NCI-H1417 (cell line): Measurements from ENCODE around the gene CFAP61.
A peak's percentile ranks its signal among the peaks of the same experiment; 100 is the strongest.

ENCODE experiments used
- DNase-seq, 3 experiments: peaks; one replicate each; lab custom pipeline; 2025; lab: John Stamatoyannopoulos, UW

CFAP61 gene

DNA sequence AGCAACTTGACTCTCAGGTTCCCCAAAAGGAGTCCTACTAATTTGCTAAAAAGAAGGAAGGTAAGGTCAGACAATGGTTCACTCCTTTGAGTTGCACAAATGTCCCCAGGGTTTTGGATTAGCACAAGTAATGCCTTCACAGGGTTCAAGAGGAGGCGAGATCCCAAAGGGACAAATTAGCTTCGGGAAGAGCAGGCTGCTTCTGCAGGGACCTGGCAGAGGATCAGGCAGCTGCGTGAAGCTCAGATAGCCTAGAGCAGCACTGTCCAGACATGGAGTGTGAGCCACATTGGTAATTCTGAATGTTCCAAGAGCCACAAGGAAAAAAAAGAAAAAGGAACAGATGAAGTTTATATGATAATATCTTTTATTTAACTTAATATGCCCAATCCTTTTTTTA is 115.4 kb downstream of the CFAP61 start:
- no peak for DNase-seq

DNA sequence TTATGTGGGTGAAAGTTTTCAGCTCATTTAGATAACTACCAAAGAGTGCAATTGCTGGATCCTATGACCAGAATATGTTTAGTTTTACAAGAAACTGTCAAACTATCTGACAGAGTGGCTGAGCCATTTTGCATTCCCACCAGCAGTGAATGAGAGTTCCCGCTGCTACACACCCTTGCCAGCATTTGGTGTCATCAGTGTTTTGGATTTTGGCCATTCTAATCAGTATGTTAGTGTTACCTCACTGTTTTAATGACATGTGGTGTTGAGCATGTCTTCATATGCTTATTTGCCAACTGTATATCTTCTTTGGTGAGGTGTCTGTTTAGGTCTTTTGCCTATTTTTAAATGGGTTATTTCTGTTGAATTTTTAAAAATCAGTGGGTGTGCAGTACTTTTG is 120.9 kb downstream of the CFAP61 start:
- DNase-seq: no peak

DNA sequence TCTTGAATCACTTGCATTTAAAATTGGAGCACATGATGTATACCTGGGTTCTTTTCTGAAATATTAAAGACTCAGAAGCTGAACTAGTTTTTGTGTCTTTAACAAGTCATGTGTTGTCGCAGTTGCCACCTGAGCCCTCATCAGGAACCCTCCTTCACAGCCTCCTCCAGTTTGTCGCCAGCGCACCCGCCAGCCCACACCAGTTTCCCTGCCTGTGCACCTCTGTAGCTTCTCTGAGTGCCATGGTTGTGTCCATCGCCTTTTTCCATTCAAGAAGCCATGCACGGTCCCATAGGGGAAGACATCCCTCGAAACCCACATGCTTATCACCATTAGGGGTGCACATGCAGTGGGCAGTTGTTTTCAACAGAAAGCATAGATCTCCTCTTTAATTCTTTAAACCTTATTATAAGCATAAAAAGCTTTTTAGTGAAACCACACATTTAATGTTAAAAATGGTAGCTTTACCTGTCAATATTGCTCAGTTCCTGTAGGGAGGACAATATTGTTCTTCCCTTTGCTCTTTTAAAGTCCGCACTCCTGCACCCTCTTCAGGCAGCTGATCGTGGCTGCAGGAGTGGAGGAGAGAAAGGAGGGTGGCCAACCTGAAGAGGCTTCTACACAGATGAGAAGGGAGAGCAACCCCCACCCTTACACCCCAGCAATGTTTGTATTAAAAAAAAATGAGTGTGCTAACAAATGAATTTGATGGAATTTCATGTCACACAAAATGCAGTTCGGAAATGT is 121.9 kb downstream of the CFAP61 start:
- no peak for DNase-seq

DNA sequence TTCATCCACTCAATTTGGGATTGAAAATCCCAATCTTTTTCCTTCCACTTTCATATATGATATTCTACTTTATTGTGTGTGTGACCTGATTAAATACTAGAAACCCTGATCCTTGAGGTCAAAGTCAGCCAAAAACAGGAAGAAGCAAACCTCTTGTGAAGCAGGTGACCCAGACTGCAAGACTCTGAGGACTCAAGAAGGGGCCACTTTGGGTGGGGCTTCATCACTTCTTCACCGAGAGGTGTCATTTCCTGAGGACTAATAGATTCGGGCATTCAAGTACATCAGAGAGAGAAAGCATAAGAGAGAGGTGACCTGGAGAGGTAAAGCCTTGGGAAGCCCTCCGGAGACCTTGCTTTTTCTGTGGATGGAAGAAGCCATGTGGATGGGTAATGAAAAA is 129.0 kb downstream of the CFAP61 start:
- DNase-seq: no peak

DNA sequence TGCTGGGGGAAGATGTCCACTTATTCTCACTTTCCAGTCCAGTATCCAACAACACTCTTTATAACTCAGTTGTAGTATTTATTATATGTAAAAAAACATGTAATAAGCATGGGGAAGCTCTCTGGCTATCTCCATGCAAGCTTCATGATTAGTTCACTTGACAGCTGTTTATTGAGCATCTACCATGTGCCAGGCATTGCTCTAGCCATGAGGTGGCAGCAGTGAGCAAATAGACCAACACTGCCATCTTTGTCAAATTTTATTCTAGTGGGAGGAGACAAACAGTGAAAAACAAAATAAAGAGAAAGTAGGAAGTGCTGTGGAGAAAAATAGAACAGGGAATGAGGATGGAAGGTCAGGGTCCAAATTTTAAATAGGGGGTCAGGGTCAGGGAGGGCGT is 131.8 kb downstream of the CFAP61 start:
- no peak for DNase-seq

- DNase-seq: peak in 1 of 3 experiments; percentile 26
These were observed 132.4 kb downstream of the CFAP61 start for GRCh38 chr20:20184706-20185105.

DNA sequence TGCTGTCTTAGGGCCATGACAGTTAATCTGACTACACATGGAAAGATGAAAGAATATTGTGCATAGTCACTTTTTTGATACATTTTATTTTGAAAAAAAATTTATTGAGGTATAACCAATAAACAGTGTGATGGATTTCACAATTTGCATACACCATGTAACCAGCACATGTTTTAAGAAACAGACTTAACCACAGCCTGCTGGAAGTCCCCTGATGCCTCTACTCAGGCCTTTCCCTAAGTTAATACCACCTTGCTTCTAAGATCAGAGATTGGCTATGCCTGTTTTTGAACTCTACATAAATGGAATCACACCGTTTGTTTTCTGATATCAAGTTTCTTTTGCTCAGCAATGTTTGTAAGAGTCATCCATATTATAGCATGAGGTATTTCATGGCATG is 136.3 kb downstream of the CFAP61 start:
- no peak for DNase-seq

DNA sequence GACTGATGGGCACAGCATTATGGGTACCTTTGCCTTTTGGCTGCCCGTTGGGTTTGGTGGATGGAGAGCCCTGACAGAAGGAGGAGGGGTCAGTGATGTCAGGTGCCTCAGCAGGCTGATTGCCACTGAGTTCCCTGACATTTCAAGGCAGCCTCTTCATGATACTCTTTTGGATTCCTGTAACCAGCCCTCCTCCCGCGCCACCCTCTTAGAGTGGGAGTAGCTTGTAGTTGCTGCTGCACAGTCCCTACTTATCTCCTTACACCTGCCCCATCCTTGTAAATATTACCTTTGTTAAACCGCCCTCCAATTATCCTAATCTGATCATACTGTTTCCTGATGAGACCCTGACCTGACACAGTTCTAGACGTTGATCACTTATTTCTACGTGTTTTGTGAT is 140.0 kb downstream of the CFAP61 start:
- DNase-seq: peak in 2 of 3 experiments; percentile 54 to 80

DNA sequence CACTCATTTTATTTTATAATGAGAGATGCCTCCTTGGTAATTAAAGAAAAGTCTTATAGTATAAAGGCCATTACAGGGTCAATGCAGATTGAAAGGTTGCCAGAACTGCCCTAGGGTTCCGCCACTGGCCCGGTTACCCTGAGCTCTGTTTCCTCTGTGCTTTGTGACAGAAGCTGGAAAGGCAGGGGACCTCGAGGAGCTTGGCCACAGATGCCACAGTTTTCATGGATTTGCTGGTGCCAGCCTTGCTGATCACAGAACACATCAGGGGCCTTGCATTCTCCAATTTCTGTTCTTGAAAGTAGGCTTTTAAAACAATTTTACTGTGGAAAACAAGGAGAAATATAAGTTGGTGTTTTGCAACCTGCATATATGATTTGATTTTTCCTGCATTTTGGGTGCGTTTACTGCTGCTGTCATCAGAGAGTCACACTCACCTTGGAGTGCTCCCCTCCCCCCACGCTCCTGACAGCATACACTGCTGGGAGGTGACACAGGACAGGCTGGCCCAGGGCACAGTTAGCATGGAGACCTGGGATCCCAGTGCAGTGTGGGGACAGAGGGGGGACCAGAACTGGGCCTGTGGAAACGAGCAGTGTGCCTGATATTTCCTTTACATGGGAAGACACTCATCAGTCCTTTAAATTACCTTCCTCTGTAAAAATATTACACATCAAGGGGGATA is 142.8 kb downstream of the CFAP61 start:
- peak in 1 of 3 experiments; percentile 37 for DNase-seq

DNA sequence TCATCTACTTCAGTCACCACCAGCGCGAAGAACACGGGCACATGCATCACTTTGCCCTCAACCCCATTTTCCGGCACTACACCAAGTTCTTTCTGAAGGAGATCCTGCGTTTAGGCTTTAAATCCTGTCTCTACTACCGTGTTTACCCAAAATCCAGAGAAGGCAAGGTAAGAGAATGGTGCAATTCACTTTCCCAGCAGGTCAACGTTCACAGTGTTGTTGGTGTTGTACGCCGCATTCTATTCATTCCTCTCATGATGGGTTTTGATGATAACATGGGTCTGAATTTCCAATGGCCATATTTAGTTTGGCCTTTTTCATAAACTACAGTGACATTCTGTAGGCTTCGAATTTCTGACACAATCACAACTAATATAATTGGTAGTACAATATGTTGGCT is 144.3 kb downstream of the CFAP61 start:
- no peak for DNase-seq

DNA sequence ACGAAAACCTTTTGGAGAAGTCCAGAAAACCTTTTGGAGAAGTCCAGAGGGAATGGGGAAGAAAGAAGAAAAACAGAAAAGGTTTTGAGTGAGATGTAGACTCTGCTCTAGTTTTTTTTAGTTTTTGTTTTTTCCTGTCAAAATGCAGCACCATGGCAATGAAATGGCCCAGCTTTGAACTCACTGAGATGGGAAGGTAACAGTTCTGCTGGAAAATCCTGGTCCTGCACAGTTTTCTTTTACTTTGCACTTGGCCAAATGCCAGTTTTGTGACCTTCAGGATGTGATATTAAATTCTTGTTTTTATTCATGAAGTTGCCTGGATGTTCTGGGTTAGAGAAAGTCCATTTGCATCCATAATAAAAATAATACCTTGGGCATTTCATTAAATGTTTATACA is 145.7 kb downstream of the CFAP61 start:
- no peak for DNase-seq

DNA sequence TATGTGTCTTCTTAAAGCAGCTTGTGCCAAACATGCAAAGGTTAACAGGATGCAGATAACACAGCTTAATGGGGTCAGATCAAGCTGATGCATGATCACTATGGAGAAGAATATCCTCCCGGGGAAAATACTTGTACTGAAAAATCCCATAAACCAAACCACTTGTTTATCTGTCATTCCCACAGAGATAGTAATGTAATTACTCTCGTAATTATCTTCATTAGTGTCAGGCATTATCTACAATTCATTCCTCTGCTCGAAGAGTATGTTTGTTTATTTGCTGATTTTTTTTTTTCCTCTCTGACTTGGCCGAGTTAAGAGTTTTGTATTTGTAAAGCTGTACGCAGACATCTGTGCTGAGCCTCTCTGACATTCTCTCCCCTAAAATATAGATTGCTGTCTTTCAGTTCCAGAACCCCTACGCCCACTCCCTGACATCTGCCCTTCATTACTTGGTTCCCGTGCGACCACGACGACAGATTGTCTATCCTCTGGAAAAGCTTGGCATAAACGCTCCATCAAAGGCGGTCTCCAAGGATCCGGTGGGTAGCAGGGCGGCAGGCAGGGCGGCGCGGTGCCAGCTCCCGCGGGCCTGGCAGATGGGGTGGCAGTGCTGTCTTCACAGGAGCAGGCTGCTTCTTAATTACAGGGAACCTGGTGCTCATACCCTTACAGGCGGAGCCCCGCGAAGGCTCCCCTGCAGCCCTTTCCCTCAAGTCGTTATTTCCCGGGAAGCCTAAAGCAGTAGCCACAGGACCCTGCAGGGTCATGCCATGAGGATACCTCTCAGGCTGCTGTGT is 147.2 kb downstream of the CFAP61 start:
- peak in 2 of 3 experiments; percentile 34 to 57 for DNase-seq

GRCh38 chr20:20201124-20201523 is 148.8 kb downstream of the CFAP61 start:
- DNase-seq: no peak

DNA sequence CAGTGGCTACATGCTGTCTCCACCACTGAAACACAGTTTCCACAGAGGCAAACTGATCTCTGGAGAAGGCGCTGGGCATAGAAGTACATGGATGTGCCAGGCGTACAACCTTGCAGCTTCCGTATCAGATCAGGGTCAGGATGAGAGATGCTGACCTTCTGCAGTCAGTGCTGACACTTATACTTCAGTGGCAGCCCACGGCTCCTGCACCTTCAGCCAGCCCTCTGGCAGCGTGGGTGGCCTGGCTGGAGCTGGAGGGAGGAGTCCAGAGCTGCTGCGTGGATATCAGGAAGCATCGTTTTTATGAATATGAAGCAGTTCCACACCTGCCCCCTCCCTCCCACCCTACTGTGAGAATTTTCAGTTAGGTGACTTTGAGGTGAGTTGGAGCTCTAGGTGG is 149.3 kb downstream of the CFAP61 start:
- no peak for DNase-seq

DNA sequence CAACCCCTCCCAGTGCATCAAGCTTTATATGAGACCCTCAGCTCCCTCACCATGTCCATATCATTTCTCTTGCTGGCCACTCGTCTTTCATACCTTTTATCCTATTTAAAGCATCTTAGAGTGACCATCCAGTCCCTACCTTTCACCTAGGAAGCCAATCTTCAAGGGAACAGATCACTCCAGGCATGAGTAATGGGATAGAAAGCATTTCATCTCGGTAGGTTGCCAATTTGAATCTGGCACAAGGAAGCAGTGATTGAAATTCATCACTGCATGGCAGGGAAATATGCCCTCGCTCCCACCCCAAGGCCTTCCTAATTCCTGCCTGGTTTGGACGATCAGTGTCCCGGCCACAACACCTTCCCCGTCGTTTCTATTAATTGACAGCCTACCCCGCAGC is 150.4 kb downstream of the CFAP61 start:
- no peak for DNase-seq

DNA sequence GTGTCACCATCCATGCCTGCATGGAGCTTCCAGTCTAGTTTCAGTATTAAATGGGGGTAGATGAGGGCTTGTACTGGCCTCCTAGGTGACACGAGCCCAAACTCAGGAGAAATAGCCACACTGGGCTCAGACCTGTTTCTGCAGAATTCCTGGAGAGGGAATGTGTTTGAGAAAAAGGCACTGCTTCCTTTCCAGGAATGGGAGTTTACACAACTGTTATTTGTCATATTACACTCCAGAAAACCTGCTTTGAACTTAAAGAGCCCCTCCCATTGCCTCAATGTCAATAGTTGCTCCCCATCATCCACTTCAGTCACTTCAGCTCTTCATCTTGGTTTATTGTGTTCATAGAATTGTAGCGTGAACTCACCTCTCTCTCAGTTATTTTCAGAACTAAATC is 151.5 kb downstream of the CFAP61 start:
- DNase-seq: peak in 1 of 3 experiments; percentile 77

- DNase-seq: peak; percentile 47 to 90 (median 81)
These were observed 151.9 kb downstream of the CFAP61 start for GRCh38 chr20:20204256-20204655.

DNA sequence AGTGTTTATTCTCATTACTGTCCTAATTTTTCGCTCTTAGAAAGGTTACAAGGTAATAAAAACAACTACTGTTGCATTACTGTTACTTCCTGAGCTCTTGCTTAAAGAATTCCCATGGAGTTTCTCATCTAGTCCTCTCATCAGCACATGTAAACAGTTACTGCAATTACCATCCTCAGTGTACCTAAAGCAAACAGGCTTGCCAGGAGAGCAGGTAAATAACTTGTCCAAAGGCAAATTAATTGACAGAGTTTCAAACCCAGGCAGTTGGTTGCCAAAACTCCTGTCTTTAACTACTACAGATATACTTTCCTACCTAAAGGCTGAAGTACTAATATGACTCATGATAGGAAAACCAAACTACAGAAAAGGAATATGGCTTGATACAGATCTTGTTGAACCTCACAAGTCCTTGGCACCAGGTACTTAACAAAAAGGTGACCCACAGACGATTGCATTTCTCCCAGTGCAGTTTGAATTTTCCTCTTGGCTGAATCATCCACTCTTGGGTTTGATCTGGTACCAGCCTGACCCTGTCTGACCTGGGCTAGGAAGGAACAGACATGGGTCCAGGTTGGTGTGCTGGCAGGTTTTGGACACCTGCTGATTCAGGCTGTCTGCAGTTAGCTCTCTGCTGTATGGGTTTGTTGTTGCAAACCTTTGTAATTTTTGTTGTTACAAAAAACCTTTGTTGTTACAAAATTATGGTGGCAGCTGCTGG is 153.0 kb downstream of the CFAP61 start:
- peak in 2 of 3 experiments; percentile 38 to 59 for DNase-seq

- peak in 1 of 3 experiments; percentile 43 for DNase-seq
These were observed 153.5 kb downstream of the CFAP61 start for GRCh38 chr20:20205862-20206236.

DNA sequence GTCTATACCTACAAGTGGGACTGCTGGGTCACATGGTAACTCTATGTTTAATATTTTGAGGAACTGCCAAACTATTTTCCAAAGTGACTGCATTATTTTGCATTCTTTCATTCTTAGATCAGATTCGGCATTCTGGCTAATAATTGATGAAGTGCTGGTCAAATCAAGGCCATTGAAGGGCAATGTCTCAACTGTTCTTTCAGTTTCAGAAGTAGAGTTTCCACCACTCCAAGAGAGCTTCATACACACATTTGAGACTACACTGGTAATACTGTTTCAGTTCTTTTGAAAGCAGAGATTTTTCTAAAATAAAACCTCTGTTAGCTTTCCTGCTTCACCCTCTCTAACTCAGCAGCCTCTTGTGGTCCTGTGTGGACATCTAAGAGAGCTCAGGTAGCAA is 154.5 kb downstream of the CFAP61 start:
- no peak for DNase-seq

- peak; percentile 56 to 80 (median 79) for DNase-seq
These were observed 155.0 kb downstream of the CFAP61 start for GRCh38 chr20:20207291-20207690.

DNA sequence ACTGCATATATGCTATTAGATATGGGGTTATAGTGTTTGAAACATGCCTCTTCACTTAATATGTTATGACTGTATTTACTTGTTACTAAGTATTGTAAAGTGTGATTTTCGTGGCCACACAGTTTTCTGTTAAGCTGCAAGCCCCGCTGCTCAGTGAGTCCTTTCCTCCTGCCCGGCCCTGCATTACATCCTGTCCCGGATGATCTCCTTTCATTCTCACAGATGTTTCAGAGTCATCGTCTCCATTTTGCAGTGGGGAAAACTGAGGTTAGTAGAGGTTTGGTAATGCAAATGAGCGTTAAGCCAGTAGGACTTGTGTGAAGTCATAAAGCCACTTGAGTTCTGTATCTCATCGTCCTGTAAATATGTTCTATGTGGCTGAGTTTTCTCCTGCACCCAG is 155.5 kb downstream of the CFAP61 start:
- DNase-seq: no peak
